GM21515 (cell line): ENCODE measurements around the gene USP2.
A peak's percentile ranks its signal among the peaks of the same experiment; 100 is the strongest.

Experiments used
- ATAC-seq: cut with Tn5 transposase; IDR thresholded peaks from one replicate; pipeline ENCODE4 v1.9.1; 2021; ENCODE audit not compliant: unreplicated experiment

USP2 gene

DNA sequence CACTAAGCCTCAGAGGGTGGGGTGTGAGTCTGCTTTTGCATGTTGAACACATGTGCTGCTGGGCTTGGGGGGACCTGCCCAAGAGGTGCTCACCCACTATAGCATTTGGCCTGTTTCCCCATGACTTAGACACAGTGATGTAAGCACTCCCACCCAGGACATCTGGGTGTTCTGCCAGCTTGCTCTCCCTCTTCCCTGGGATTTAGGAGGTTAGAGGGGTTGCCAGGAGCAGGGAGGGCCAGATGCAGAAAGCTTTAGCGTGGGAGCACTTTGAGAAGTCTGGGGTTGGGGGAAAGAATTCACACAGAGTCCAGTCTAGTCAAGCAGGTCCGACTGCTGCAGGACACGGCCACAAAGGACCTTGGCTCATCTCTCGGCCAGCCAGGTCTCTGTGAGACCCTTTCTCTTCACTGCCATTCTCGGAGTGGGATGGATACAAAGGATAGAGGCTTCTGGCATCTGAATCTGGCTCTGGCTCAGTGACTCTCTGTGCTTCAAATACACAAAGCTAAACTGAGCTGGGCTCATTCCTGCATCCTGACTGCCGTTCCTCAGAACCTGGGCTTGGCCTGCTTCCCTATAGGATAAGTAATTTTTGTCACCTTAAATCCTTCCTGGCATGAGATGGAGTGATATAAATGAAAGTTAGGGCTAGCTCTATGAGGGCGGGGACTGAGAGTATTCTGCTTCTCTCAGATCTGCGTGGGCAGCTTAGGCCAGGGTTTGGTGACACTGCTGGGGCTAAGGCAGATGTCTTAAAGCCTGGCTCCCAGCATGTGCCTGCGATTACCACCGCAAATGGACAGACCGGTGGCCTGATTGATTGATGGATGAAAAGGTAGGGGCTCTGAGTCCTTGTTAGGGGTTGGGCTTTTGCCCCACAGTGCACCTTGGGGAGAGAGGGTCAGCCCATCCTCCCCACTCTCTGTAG is 14.5 kb downstream of the USP2 start:
- ATAC-seq, result no peak

DNA sequence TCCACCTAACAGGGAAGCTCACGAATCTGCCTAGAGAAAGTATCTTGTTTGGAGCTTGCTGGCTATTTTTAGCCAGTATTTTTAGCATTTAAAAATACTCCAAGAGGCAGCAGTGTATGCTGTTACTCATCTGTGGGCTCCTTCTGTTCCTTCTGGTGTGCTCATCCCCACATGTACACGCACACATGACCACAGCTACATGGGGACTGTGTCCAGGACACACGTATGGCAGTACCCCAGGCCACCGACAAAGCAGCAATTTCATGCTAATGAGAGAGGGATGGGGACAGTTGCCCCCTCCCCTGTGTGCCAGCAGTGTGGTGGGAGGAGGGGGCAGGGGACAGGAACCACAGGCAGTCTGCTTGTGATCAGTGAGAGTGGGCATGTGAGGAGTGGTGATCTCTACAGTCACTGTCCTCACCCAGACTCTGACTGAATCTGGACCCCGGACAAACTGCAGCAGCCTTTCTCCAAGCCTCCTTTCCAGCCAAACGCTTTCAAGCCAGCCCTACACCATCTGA is 16.4 kb downstream of the USP2 start:
- ATAC-seq, result no peak

DNA sequence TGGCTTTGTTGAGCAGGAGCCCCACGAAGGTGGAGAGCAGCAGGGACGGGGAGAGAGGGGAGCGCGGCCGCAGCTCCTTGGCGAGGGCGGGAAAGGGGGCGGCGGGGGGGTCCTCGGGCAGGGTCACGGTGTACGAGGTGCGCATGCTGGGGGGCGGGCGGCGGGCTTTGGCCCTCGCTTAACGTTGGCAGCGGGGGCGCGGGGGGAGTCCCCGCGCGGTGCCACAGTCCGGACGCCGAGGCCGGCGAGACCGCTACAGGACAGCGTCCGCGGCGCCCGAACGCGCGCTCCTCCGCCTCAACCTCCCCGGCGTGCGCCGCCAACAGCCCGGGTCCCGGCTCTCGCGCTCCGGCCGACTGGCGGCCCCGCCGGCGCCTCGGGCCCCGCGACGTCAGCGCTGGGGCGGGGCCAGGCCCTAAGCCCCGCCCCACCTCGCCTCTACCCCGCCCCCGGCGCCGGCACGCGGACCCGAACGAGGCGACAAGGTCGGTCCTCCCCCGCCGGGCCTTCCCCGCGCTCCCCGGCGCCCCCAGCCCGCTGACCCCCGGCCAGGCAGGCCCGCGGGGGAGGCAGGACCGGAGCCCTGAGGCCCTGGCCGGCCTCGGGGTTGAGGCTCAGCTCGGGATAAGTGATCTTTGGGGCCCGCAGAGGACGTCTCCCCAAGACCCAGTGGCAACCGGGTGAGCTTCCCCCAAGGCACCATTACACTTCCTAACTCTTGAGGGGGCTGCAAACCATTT is 17.5 kb downstream of the USP2 start:
- ATAC-seq, result peak; percentile 51

DNA sequence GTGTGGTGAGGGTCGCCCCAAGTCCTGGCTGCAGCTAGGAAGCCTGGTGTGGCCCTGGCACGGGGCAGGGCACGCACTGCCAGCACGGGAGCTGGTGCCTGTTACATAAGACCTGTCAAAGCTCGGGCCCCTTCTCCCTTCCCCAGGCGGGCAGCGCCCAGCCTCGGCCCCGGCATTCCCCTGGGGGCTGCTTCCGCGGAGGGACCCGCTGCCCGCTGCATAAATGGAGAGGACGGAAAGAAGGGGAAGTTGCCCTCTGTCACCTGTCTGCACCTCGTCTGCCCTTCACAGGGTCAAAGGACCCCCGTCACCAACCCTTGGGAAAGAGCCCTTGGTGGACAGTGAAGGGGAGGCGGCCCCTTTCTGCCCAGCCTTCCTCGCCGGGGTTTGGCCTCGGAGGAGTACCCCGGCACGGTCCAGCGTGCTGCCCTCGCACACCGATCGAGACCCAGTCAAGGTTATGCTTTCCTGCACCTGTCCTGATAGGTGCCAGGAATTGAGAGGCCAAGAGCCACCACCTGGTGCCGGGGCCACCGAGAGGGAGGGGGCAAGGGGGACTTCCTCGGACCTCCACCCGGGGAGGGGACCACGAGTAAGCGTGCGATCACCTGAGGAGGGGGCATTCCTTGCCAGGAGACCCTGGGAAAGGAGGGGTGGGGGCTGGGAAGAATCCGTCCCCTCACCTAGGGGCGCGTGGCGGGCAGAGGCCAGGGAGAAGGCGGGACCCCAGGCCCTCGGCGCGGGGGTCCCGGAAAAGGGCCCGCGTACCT is 18.2 kb downstream of the USP2 start:
- no peak for ATAC-seq

DNA sequence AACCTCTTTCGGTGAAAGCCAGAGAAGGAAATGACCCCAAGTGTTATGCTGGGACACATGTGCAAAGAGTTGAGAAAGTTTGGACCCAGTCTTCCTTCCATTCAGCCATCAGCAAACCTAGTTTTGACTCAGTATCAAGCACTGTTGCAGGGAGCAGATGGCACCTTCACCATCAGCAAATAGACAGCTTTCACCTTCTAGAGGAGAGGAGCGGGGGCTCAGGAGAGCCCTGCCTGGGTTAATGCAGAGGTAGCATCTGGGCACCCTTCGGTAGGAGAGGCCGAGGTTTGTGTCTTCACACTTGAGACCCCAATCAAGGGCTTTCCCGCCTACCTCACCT is 18.8 kb downstream of the USP2 start:
- no peak for ATAC-seq

DNA sequence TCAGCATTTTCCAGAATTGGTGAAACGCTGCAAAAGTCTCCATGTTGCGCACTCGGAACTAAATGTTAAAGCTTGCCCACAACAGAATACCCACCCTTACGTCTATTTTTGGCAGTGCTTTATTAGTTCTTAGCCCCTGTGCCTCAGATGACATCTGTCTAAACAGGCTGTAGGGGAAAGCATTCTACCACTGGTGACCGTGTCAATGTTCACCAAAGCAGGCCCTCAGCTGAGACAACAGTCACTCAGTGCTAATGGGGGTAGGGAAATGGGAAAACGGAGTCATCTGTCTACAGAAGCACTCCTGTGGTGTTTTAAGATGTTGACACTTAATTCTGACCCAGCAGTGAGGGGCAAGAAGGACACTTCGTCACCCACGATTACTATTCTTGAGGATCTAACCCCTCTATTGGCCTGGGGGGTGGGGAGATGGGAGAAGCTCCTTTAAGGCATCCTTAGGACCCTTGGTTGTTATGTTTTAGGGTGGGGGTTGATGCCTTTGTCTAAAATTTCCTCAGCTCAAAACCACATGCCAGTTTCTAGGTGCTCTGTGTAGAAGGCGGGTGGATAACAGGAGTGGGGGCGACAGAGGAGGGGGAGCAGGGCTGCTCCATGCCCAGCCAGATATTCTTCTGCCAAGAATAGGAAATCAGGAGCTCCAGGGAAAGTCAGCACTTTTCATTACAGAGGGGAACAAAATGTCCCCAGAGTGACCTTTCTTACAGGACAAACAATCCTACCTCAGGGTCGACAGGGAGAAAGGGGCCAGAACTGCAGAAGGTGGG is 19.4 kb downstream of the USP2 start:
- no peak for ATAC-seq

DNA sequence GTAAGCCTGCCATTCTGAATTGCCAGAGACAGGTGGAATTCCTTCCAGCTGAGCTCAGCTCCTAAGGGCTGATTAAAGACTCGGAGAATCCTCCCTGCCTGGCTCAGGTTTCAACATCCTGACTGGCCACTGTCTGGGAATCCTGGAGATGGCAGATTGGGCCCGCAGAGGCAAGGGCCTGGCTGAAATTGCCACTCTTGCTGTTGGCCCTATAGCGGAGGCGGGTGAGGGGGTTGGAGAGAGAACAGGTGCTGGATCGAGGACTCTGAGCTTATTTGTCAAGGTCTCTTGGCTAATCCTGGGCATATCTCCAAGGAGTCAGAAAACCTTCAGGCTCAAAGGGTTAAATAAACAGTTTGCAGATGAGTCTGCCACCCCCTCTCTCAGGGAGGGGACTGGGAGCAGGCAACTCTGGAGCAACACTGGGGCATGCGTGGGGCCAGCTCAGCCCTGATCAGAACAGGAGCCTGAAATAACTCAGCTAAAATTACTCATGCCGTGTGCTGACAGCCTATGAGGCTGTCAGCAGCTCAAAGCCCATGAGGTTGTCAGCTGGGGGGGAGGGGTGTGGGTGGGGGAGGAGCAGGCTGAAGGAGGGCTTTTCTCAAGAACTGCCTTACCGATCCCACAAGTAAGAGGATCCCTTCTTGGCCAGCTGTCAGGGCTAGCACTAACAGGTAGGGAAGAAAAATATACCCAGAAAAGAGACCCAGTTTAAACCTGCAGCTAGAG is 20.3 kb downstream of the USP2 start:
- ATAC-seq, result no peak

DNA sequence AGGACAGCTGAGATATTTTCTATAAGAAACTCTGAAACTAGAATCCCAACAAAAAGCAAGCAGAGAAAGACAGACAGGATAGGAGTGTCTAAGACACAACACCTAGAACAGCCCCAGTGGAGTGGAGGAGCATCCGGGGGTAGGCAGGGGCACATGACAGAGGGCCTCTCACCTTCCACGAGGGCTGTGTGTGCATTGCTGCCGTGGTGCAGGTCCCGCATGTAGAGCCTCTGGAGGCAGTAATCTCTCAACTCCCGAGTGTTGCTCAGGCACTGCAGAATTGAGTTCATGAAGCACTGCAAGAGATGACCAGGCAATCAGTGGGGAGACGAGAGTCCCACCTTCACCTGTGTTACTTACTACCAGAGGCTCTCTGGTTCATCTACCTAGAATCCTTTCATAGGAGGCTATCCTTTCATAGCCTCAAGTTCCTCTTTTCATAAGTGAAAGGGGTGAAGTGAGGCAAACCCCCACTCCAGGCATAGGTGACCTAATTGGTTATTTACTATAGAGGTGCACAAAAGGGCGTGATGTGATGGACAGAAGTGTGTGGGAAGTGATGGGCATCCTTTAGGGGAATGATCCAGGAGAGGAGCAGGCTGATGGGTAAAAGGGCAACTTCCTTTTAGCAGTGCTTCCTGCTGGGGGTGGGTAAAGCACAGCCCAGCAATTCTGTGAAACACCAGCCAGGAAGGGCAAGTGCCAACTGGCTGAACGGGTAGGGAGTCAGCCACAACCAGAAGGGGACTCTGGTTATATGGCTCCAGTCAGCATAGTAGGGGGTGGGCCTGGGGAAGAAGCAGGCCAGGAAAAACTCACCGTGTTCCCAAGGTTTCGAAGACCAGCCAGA is 21.9 kb downstream of the USP2 start:
- no peak for ATAC-seq

DNA sequence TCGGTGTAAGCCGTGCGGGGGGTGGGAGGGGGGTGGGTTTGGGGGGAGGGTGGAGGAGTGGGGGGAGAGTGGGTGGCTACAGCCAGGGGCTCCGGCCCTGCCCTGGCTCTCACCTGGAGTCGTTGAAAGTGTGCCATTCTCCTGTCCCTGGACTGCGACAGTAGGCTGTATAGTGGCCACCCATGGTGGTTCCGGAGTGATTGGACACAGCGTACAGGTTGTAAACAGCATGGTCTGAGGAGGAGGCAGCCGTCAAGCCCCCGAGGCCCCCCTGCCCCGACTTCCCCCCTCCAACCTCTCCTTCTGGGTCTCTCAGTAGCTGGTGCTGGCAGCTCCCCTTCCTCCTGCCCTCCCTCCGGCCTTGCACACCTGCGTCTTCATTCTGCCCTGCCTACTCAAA is 24.4 kb downstream of the USP2 start:
- ATAC-seq, result no peak

DNA sequence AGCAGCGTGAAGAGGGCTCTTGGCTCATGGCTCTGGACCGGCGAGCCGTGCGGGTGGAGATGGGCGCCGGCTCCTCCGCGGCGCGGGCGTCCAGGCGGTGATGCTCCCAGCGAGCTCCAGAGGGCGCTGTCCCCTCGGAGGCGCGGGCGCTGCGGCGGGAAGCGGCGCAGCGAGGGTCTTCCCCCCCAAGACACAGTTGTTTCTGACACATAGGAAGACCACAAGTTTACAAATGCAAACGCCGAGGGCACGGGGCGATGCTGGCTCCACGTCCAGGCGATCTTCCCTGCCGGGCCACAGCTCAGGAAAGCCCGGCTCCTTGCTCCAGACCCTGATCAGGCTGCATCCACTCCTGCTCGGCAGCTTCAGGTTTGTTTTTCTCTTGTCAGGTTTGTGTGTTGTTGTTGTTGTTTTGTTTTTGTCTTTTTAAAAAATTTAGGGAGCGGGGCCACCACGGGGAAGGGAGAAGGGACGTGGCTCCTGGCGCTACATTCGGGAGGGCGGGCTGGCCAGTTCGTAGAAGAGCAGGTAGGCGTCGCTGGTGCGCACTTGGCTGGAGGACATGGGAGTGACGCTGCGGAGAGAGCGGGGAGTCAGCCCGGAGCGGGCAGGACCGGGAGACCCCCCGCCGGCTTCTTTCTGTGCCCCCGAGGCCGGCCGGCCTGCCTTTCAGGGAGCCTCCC is 25.0 kb downstream of the USP2 start:
- peak; percentile 70 for ATAC-seq

DNA sequence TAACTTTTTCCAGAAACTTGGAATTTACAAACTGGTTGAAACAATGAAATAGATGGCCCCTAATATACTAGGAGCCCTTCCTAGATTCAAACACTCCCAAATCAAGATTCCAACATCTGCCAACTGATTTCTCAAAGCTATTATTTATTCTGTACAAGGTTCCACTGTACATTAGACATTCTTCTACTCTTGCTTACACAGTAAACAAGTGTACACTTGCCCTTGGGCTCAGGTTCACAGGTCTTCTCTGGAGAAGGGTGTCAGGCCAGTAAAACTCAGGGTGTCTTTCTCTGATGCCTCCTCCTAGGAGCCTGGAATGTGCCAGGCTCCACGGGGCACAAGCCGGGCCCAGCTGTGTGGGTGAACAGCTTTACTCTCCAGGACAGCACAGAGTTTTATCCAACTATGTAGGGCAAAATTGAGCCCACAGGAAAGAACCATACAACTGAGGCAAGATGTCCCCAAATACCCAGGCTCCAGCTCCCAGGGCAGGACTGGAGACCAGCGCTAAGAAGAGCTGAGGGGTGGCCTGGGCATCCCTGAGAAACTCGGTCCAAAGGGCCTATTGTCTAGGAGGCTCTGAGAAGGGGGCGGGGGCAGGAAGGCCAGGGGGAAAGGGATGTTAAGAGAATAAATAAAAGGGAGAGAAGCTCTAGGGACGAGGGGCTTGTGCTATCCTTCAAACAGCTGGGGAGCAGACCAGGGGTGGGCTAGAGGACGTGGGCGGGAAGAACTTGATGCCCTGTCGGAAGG is 26.2 kb downstream of the USP2 start:
- no peak for ATAC-seq

DNA sequence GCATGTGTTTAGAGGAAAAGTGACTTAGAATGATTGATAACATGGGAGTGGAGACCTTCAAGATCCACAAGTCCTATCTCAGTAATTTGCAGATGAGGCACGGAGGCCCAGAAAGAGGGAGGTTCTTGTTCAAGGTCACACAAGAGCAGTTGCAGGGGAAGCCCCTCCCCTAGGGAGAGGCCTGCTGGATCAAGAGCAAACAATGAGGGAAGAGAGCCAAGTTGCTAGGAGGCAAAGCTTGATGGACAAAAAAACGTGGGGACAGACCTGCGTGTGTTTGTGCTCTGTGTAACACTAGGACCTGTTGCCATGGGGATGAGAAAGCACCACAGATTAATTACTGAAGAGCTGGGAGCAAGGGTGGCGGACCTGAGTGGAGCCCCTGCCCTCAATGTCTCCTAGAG is 28.6 kb downstream of the USP2 start:
- ATAC-seq, result no peak

DNA sequence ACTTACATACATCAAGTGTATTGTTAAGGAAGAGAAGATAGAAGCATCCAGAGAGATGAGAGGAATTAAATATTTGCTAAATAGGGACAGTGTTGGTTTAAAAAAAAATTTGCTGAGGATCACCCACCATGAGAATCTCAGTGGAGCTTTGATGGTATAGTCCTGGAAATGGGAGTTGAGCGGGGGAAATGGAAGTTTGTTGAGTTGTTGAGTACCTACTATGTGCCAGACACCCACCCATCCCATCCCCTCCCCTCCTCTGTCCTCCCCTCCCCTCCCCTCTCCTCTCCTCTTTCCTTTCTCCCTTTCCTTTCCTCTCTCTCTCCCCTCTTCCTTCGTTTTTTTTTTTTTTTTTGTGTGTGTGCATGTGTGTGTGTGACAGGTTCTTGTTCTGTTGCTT is 30.3 kb downstream of the USP2 start:
- no peak for ATAC-seq

DNA sequence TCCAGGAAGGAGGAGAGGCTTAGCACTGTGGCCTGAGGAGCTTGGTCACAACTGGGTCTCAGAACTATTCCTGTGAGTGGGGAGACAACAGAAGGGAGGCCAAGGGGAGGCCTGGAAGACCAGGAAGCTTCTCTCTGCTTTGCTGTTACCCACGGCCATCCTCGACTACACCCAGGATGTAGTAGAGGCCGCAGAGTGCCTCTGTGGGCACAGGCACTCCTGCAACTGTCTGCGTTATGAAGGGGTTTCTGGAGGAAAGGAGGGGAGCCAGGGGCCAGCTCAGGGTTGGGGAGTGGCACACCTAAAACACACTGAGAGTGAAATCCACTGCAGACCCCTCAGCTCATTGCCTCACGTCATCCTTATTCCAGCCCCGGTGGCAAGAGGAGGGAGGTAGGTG is 31.2 kb downstream of the USP2 start:
- ATAC-seq, result no peak

DNA sequence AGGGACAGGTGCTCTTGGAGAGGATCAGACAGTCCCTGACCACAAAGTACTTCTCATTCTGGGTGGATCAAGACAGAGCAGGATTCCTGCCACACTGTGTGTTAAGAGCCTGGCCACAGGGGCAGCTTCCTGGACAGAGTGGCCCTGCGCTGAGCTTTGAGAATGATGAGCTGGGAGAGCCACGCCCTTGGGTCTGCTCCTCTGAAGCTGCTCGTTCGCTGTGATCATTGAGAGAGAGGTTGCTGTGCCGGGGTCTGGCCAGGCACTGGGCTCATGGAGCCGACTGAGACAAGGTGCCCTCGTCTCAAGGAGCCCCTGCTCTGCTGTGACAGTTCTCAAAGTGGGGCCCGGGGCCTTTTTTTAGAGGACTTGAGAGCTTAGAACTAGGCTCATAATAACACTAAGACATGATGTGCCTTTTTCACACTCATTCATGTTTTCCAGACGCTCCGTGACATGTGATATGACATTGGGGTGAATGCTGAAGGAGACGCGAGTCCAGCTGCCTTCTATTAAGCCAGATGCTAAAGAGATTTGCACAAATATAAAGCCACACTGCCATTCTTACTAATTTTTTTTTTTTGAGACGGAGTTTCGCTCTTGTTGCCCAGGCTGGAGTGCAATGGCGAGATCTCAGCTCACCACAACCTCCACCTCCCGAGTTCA is 33.4 kb downstream of the USP2 start:
- ATAC-seq, result no peak

DNA sequence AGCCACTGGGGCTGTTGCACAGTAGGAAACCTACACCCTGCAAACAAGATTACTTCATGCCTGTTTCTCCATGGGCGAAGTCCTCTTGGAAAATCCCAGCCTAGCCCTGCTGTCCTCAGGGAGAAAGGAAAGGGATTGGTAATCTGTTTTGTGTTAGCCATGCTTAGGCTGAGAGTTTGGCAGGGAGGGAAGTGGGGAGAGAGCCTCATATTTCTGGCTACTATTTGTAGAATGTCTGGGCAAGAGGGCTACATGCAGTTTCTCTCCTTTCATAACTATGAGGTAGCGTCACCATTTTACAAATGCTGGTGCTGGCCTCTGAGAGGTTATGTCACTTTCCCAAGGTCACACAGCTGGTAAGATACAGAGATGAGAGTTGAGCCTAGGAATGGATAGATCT is 34.2 kb downstream of the USP2 start:
- ATAC-seq, result no peak

DNA sequence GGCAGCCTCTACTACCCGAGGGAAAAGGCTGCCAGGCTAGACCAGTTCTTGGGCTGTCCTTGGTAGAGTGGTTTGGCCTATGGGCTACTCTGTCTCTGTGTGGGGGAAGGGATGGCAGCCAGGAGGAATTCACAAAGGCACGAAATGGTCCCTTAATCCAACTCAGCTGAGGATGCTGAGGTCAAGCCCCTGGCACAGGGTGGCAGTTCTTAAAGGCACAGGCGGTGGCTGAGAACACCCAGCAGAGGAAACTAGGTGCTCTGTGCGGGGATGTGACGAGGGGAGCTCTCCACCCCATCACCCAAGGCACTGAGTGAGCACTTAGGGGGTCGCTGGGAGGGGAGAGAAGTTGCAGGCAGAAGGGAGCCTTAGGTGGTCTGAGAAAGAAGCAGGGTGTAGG is 34.9 kb downstream of the USP2 start, which contains the start of gene MFRP:
Gene MFRP, minus strand, starts transcription at position 101 of the 400 bp plus-strand sequence. CDS start 192 bp downstream, outside the sequence.
- ATAC-seq, result no peak
